Activated CD4-positive, alpha-beta T cell treated with anti-CD3 and anti-CD28 coated beads, Interleukin-2, amount 10 ng/mL, durations not matched to agents 7 days and 5 days (primary cell): Measurements from ENCODE around the gene LCP2. TPM values are rescaled to one million over a fixed set of nuclear protein-coding genes. Genes with fewer than 3 reads are reported as not detected.

Experiments
- CTCF ChIA-PET: fragments of 350-600 bp; sonication (Branson Sonifier 250); formaldehyde crosslinking; loops from one replicate; lab custom pipeline; 2021; ENCODE audit warnings: antibody characterized with exemption; lab: Charles Lee
- POLR2A ChIA-PET: fragments of 350-600 bp; sonication (Branson Sonifier 250); formaldehyde crosslinking; loops from one replicate; lab custom pipeline; 2021; ENCODE audit warnings: antibody characterized with exemption; lab: Charles Lee
- DNase-seq: peaks from one replicate; pipeline ENCODE4 v3.0.0-alpha.2; 2020
- H3K27ac Mint-ChIP-seq: one replicate; pipeline ENCODE4 v1.8.0; 2021; ENCODE audit warnings: mild to moderate bottlenecking, moderate library complexity, mixed read lengths
- H3K27me3 Mint-ChIP-seq: one replicate; pipeline ENCODE4 v1.8.0; 2021; ENCODE audit warnings: mixed read lengths
- H3K36me3 Mint-ChIP-seq: one replicate; pipeline ENCODE4 v1.8.0; 2021; ENCODE audit warnings: low read depth, mixed read lengths
- H3K4me1 Mint-ChIP-seq: one replicate; pipeline ENCODE4 v1.8.0; 2021; ENCODE audit warnings: mixed read lengths
- H3K4me3 Mint-ChIP-seq: one replicate; pipeline ENCODE4 v1.8.0; 2021; ENCODE audit warnings: mild to moderate bottlenecking, moderate library complexity, mixed read lengths
- H3K9me3 Mint-ChIP-seq: one replicate; pipeline ENCODE4 v1.8.0; 2021; ENCODE audit warnings: mixed read lengths
- total RNA-seq, 2 experiments: library from RNA; stranded (reverse); gene quantifications; one replicate each; pipeline ENCODE4 v1.2.3, GENCODE V29; 2021

Gene LCP2
- total RNA-seq, 2 experiments from 2014 or later, result 285 to 309 TPM

- peaks cover 99% of the 10 kb centered on the region for H3K36me3 Mint-ChIP-seq
- POLR2A ChIA-PET, result interaction anchor here (1.1 to 3.1 kb wide), 5 partner anchors 10 to 39 kb away, joined by 3 to 14 read pairs (median 6); no protein-coding TSS in a partner anchor
- no peak for DNase-seq
Measured at GRCh38 chr5:170292179-170293104, 5.1 kb downstream of the LCP2 start.

GRCh38 chr5:170290498-170290897, 7.1 kb downstream of the LCP2 start:
- CTCF ChIA-PET, result interaction anchor here (0.5 to 3.6 kb wide), 5 partner anchors 11 to 351 kb away, joined by 3 to 19 read pairs (median 4); no protein-coding TSS in a partner anchor
- POLR2A ChIA-PET, result interaction anchor here (0.6 to 1.4 kb wide), 2 partner anchors 13 to 29 kb away, joined by 4 to 6 read pairs; no protein-coding TSS in a partner anchor
- DNase-seq, result no peak

More at GRCh38 chr5:170292179-170293104, 5.1 kb downstream of the LCP2 start:
- no peaks in the 10 kb centered on the region for H3K27me3 Mint-ChIP-seq
- H3K4me3 Mint-ChIP-seq, result peak overlapping the region; percentile 96
- CTCF ChIA-PET, result interaction anchor here (0.5 to 8.0 kb wide), 13 partner anchors 8 to 619 kb away, joined by 3 to 47 read pairs (median 7); no protein-coding TSS in a partner anchor
- no peaks in the 10 kb centered on the region for H3K9me3 Mint-ChIP-seq
- H3K4me1 Mint-ChIP-seq, result peaks cover 73% of the 10 kb centered on the region
- peak overlapping the region; percentile 79 for H3K27ac Mint-ChIP-seq

GRCh38 chr5:170289764-170290163, 7.8 kb downstream of the LCP2 start:
- no peak for DNase-seq
- Mint-ChIP-seq H3K36me3 (peaks cover 99% of the 10 kb centered on the region), H3K27ac (peak overlapping the region; percentile 84), H3K4me1 (peaks cover 100% of the 10 kb centered on the region), H3K4me3 (peak overlapping the region; percentile 52), H3K27me3 (no peaks in the 10 kb centered on the region), H3K9me3 (no peaks in the 10 kb centered on the region)
- CTCF ChIA-PET, result interaction anchor here (1.0 kb wide), 1 partner anchor 10 kb away, joined by 3 read pairs; no protein-coding TSS in a partner anchor
- POLR2A ChIA-PET, result interaction anchor here (1.3 to 1.4 kb wide), 2 partner anchors 12 to 13 kb away, joined by 3 to 6 read pairs; no protein-coding TSS in a partner anchor

More at GRCh38 chr5:170290498-170290897, 7.1 kb downstream of the LCP2 start:
- Mint-ChIP-seq H3K9me3 (no peaks in the 10 kb centered on the region), H3K4me3 (peak overlapping the region; percentile 8), H3K36me3 (peaks cover 99% of the 10 kb centered on the region), H3K27me3 (no peaks in the 10 kb centered on the region), H3K27ac (peak overlapping the region; percentile 75), H3K4me1 (peaks cover 92% of the 10 kb centered on the region)

GRCh38 chr5:170289121-170289520, 8.5 kb downstream of the LCP2 start:
- peaks cover 99% of the 10 kb centered on the region for H3K36me3 Mint-ChIP-seq
- peaks cover 100% of the 10 kb centered on the region for H3K4me1 Mint-ChIP-seq
- DNase-seq, result no peak
- peak overlapping the region; percentile 84 for H3K27ac Mint-ChIP-seq
- H3K27me3 Mint-ChIP-seq, result no peaks in the 10 kb centered on the region
- ChIA-PET POLR2A (interaction anchor here (1.3 kb wide), 1 partner anchor 11 kb away, joined by 3 read pairs; no protein-coding TSS in a partner anchor), CTCF (interaction anchor here (1.0 to 2.0 kb wide), 3 partner anchors 8 to 42 kb away, joined by 3 to 10 read pairs (median 3); partner anchors contain the start of gene LCP2)
- H3K4me3 Mint-ChIP-seq, result peak overlapping the region; percentile 47
- H3K9me3 Mint-ChIP-seq, result no peaks in the 10 kb centered on the region

GRCh38 chr5:170288551-170288950, 9.0 kb downstream of the LCP2 start:
- H3K36me3 Mint-ChIP-seq, result peaks cover 99% of the 10 kb centered on the region
- no peaks in the 10 kb centered on the region for H3K27me3 Mint-ChIP-seq
- no peaks in the 10 kb centered on the region for H3K9me3 Mint-ChIP-seq
- peaks cover 100% of the 10 kb centered on the region for H3K4me1 Mint-ChIP-seq
- CTCF ChIA-PET, result interaction anchor here (1.3 to 2.0 kb wide), 2 partner anchors 8 to 42 kb away, joined by 3 to 10 read pairs; partner anchors contain the start of gene LCP2
- DNase-seq, result no peak
- H3K4me3 Mint-ChIP-seq, result no peak overlapping the region
- peak overlapping the region; percentile 65 for H3K27ac Mint-ChIP-seq
- POLR2A ChIA-PET, result interaction anchor here (1.3 kb wide), 1 partner anchor 10 kb away, joined by 3 read pairs; no protein-coding TSS in a partner anchor

- CTCF ChIA-PET, result interaction anchor here (1.3 to 2.0 kb wide), 4 partner anchors 9 to 43 kb away, joined by 3 to 10 read pairs (median 4); partner anchors contain the start of gene LCP2
- peak overlapping the region; percentile 65 for H3K27ac Mint-ChIP-seq
- DNase-seq, result no peak
- H3K4me3 Mint-ChIP-seq, result no peak overlapping the region
- H3K27me3 Mint-ChIP-seq, result no peaks in the 10 kb centered on the region
- POLR2A ChIA-PET, result interaction anchor here (1.3 kb wide), 1 partner anchor 10 kb away, joined by 3 read pairs; no protein-coding TSS in a partner anchor
- H3K9me3 Mint-ChIP-seq, result no peaks in the 10 kb centered on the region
- H3K4me1 Mint-ChIP-seq, result peaks cover 100% of the 10 kb centered on the region
- peaks cover 99% of the 10 kb centered on the region for H3K36me3 Mint-ChIP-seq
Measured at GRCh38 chr5:170288151-170288550, 9.4 kb downstream of the LCP2 start.

GRCh38 chr5:170287532-170287931, 10.0 kb downstream of the LCP2 start:
- Mint-ChIP-seq H3K27ac (peak overlapping the region; percentile 75), H3K4me3 (peak overlapping the region; percentile 39), H3K4me1 (peaks cover 100% of the 10 kb centered on the region), H3K27me3 (no peaks in the 10 kb centered on the region), H3K36me3 (peaks cover 99% of the 10 kb centered on the region), H3K9me3 (no peaks in the 10 kb centered on the region)
- DNase-seq, result no peak
- ChIA-PET CTCF (interaction anchor here (1.3 to 2.0 kb wide), 6 partner anchors 9 to 44 kb away, joined by 3 to 10 read pairs (median 4); partner anchors contain the start of gene LCP2), POLR2A (no interaction called here)

GRCh38 chr5:170286386-170286925, 11.1 kb downstream of the LCP2 start:
- POLR2A ChIA-PET, result interaction anchor here (0.9 kb wide), 1 partner anchor 48 kb away, joined by 3 read pairs; no protein-coding TSS in a partner anchor
- no peak overlapping the region for H3K4me3 Mint-ChIP-seq
- H3K27me3 Mint-ChIP-seq, result no peaks in the 10 kb centered on the region
- no peaks in the 10 kb centered on the region for H3K9me3 Mint-ChIP-seq
- H3K36me3 Mint-ChIP-seq, result peaks cover 99% of the 10 kb centered on the region
- DNase-seq, result no peak
- peaks cover 100% of the 10 kb centered on the region for H3K4me1 Mint-ChIP-seq
- H3K27ac Mint-ChIP-seq, result peak overlapping the region; percentile 32
- CTCF ChIA-PET, result interaction anchor here (0.9 to 1.9 kb wide), 5 partner anchors 10 to 52 kb away, joined by 3 to 6 read pairs (median 3); no protein-coding TSS in a partner anchor

GRCh38 chr5:170285181-170285580, 12.4 kb downstream of the LCP2 start:
- DNase-seq, result no peak
- H3K4me1 Mint-ChIP-seq, result peaks cover 99% of the 10 kb centered on the region
- POLR2A ChIA-PET, result no interaction called here
- H3K36me3 Mint-ChIP-seq, result peaks cover 91% of the 10 kb centered on the region
- H3K4me3 Mint-ChIP-seq, result no peak overlapping the region
- CTCF ChIA-PET, result no interaction called here
- no peaks in the 10 kb centered on the region for H3K27me3 Mint-ChIP-seq
- H3K27ac Mint-ChIP-seq, result peak overlapping the region; percentile 84
- H3K9me3 Mint-ChIP-seq, result no peaks in the 10 kb centered on the region

GRCh38 chr5:170284231-170284630, 13.3 kb downstream of the LCP2 start:
- H3K36me3 Mint-ChIP-seq, result peaks cover 88% of the 10 kb centered on the region
- no peaks in the 10 kb centered on the region for H3K9me3 Mint-ChIP-seq
- H3K4me1 Mint-ChIP-seq, result peaks cover 99% of the 10 kb centered on the region
- DNase-seq, result no peak
- POLR2A ChIA-PET, result interaction anchor here (0.8 kb wide), 1 partner anchor 47 kb away, joined by 8 read pairs; no protein-coding TSS in a partner anchor
- no peak overlapping the region for H3K4me3 Mint-ChIP-seq
- H3K27ac Mint-ChIP-seq, result peak overlapping the region; percentile 76
- no peaks in the 10 kb centered on the region for H3K27me3 Mint-ChIP-seq
- CTCF ChIA-PET, result interaction anchor here (1.0 to 4.4 kb wide), 2 partner anchors 10 to 18 kb away, joined by 3 to 47 read pairs; partner anchors contain the start of gene LCP2

GRCh38 chr5:170283296-170283695, 14.3 kb downstream of the LCP2 start:
- H3K27me3 Mint-ChIP-seq, result no peaks in the 10 kb centered on the region
- ChIA-PET CTCF (interaction anchor here (0.9 to 4.4 kb wide), 7 partner anchors 11 to 55 kb away, joined by 3 to 47 read pairs (median 4); partner anchors contain the start of gene LCP2), POLR2A (interaction anchor here (1.3 to 1.9 kb wide), 2 partner anchors 9 to 51 kb away, joined by 3 to 14 read pairs; no protein-coding TSS in a partner anchor)
- H3K36me3 Mint-ChIP-seq, result peaks cover 83% of the 10 kb centered on the region
- H3K27ac Mint-ChIP-seq, result peak overlapping the region; percentile 76
- H3K4me3 Mint-ChIP-seq, result peak overlapping the region; percentile 4
- H3K4me1 Mint-ChIP-seq, result peaks cover 99% of the 10 kb centered on the region
- H3K9me3 Mint-ChIP-seq, result no peaks in the 10 kb centered on the region
- no peak for DNase-seq
